Breast epithelium (tissue), 3 donors: ENCODE results near the gene VPS26C.

Experiments used
- CTCF ChIP-seq, 3 donors: fragments of 450-650 bp; IDR thresholded peaks; one replicate each; pipeline ENCODE4 v1.5.1; 2016 to 2017; ENCODE audit warnings: antibody characterized with exemption in 3 of 3, mild to moderate bottlenecking in 3 of 3, moderate library complexity in 3 of 3
- POLR2A ChIP-seq: fragments of 450-650 bp; IDR thresholded peaks from one replicate; pipeline ENCODE4 v1.6.1; 2016; ENCODE audit warnings: antibody characterized with exemption, mild to moderate bottlenecking, moderate library complexity

DNA sequence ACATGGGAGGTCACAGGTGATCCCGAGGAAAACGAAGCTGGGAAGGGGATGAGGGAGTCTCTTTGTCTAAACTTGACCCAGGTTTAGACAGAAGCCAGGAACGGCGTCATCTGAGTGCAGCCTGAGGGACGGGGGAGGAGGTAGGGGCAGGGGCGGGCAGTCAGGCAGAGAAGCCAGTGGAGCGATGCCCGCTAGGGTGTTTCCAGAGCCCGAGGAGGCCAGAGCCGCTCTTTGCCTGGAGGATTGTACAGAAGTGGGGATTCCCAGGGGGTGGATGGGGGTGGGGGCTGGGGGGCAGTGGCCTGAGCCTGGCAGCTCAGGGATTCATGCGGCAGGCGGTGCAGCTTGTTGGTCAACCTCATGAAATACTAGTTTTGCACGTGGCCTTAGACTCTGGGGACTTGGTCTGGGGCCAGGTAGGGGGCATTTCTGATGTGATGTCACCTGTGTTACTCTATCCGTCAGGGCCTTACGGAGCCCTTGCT lies 58.4 kb downstream of the VPS26C start:
- TF ChIP-seq CTCF (IDR thresholded peaks at IDR 0.05) (no peak), POLR2A (no peak)
